Glomerular visceral epithelial cell (primary cell): ENCODE results near the gene MED16.

Source experiments
- DNase-seq: peaks from one replicate; pipeline ENCODE4 v3.0.0-alpha.2; 2016; ENCODE audit errors: extremely low spot score

MED16 gene

GRCh38 chr19:928471-929202, 35.6 kb upstream of the MED16 start:
- DNase-seq = no peak

- no peak for DNase-seq
These were observed 34.9 kb upstream of the MED16 start for GRCh38 chr19:927780-928401.

DNA sequence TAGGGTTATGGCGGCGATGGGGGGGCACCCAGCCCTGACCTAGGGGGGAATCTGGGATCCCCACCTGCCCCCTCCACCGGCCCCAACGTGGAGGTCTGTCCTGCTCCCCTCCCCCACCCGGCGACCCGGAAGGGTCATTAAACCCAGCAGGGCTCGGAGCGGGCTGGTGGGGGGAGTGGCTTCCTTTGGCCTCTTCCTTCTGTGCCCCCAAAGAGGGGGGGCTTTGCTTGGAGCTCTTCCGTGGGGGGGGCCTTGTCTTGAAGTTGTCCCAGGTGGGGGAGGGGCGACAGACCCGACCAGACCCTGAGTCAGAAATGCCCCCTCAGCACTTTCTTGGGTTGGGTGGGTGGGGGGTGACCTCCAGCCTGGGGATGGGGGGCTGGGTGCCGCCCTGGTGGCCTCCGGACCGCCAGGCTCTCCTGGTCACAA, 34.4 kb upstream of the MED16 start:
- DNase-seq = no peak

- DNase-seq = peak; percentile 37
These were observed 33.8 kb upstream of the MED16 start for GRCh38 chr19:926589-927350.

DNA sequence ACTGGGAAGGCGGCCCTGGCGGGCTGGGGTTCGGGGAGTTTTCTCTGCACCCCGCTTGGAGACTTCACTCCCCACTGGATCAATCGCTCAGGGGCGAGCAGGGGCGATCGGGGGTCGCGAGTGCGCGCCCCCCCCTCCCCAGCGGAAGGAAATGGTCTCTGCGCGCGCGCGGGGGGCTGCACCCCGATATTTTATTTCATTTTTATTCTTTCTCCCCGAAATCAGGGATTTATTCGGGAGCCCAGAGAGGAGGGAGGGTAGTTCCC, 33.3 kb upstream of the MED16 start:
- no peak for DNase-seq

- peak; percentile 84 for DNase-seq
These were observed 32.7 kb upstream of the MED16 start, which contains the start of gene ARID3A for GRCh38 chr19:925526-926322. ARID3A (plus strand) TSS chr19:926035; CDS start chr19:929529, 3,494 bp downstream.

GRCh38 chr19:925087-925525, 32.1 kb upstream of the MED16 start:
- peak; percentile 32 for DNase-seq

DNA sequence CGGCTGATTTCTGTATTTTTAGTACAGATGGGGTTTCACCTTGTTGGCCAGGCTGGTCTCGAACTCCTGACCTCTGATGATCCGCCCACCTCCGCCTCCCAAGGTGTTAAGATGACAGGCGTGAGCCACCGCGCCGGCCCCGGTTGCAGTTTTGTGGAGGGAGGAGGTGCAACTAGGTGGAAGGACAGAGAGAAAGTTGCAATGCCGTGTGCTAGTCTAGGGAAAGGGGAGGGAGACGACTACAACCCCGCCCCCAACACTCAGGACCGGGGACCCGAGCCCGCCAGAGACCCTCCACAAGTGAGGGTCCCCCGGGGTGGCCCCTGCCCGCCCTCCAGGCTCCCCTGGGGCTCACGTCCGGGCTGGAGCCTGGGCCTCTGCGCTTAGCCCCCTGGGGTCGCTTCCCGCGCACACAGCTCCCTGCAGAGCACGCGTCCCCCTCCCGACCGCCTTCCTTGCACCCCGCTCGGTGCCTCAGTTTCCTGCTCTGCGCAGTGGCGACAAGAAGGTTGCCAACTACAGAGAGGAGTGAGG, 31.6 kb upstream of the MED16 start:
- no peak for DNase-seq

DNA sequence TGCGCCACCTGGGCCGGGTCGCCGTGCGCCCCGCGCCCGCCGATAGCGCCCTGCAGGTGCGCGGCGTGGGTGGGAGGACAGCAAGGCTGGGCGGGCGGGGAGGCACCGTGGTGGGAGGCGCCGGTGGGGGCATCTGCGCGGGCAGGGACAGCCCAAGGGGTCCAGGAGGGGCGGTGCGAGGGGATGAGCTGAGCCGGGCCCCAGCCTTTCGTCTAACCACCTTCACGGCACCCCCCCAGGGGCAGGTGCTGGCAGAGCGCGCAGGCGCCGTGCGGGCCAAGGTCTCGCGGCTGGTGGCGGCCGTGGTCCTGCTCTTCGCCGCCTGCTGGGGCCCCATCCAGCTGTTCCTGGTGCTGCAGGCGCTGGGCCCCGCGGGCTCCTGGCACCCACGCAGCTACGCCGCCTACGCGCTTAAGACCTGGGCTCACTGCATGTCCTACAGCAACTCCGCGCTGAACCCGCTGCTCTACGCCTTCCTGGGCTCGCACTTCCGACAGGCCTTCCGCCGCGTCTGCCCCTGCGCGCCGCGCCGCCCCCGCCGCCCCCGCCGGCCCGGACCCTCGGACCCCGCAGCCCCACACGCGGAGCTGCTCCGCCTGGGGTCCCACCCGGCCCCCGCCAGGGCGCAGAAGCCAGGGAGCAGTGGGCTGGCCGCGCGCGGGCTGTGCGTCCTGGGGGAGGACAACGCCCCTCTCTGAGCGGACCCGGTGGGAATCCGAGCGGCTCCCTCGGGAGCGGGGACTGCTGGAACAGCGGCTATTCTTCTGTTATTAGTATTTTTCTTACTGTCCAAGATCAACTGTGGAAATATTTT, 27.3 kb upstream of the MED16 start:
- DNase-seq = no peak

DNA sequence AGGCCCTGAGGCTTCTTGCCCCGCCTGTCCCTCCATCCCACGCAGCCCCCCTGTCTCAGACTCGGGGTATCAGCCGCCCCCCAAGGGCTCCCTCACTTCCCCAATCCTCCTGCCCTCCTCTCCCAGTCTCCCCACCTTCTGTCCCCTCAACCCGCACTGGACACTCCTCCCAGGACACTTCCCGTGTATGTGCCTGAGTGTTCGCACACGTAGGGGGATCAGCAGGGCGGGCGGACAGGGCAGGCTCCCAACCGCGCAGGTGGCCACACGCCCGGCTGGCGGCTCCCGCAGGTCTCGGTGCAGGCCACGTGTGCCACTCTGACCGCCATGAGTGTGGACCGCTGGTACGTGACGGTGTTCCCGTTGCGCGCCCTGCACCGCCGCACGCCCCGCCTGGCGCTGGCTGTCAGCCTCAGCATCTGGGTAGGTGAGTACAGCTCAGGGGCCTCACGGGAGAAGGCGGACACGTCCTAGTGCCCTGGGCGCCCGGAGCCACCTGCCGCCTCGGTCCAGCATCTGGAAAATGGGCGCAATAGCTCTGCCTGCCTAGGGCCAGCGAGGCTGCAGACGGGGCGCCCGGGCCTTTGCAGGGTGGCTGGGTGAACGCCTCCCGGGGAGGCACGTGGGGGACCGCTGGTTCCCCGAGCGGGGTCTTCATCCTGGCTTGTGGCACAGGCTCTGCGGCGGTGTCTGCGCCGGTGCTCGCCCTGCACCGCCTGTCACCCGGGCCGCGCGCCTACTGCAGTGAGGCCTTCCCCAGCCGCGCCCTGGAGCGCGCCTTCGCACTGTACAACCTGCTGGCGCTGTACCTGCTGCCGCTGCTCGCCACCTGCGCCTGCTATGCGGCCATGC, 26.4 kb upstream of the MED16 start:
- peak; percentile 25 for DNase-seq

GRCh38 chr19:918481-919198, 25.7 kb upstream of the MED16 start:
- DNase-seq = no peak

GRCh38 chr19:918152-918437, 25.1 kb upstream of the MED16 start:
- DNase-seq = no peak

DNA sequence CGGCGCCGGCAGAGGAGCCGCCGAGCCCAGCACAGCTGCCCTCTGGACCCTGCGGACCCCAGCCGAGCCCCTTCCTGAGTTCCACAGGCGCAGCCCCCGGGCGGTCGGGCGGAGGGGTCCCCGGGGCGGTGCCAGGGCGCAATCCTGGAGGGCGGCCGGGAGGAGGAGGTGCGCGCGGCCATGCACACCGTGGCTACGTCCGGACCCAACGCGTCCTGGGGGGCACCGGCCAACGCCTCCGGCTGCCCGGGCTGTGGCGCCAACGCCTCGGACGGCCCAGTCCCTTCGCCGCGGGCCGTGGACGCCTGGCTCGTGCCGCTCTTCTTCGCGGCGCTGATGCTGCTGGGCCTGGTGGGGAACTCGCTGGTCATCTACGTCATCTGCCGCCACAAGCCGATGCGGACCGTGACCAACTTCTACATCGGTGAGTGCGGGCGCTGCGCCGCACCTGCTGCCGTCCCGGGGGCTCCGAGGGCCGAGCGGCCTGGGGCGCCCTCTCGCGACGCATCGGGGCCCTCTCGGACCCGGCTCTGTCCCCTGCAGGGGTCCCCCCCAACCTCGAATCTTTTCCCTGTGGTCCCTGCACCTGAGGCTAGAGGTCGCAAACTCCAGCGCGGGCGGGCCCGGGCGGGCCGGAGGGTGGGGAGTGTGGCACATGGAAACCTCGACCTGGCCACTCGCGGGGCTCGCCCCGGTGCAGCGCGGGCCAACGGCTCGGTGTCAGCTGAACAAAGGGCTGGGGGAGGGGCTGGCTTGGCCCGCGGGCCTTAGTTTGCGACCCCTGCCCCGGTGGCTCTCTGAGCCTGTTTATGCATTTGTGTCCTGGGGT, 24.6 kb upstream of the MED16 start, which contains the start of gene KISS1R:
KISS1R (plus strand) TSS at position 11 of the 829 bp plus-strand sequence; CDS start at position 181, 170 bp downstream.
- DNase-seq = peak; percentile 49

GRCh38 chr19:916645-917322, 23.8 kb upstream of the MED16 start:
- no peak for DNase-seq

- DNase-seq = peak; percentile 63
These were observed 20.2 kb upstream of the MED16 start, which contains the start of gene R3HDM4 for GRCh38 chr19:913080-913748. R3HDM4 (minus strand) TSS chr19:913219; CDS start chr19:913157, 62 bp downstream.

GRCh38 chr19:912181-913079, 19.4 kb upstream of the MED16 start:
- DNase-seq = no peak
